Right lobe of liver (tissue), 6 donors: ENCODE data around the gene PLSCR1. TPM values are rescaled to one million over a fixed set of nuclear protein-coding genes. Genes with fewer than 3 reads are reported as not detected.

Source experiments
- ATAC-seq, 4 donors: fragments of 200-7000 bp; cut with Tn5 transposase; one replicate each; pipeline ENCODE4 v1.9.1; 2020; ENCODE audit warnings: mild to moderate bottlenecking in 4 of 4, moderate library complexity in 4 of 4
- DNase-seq, 3 donors: peaks; one replicate each; pipeline ENCODE4 v3.0.0-alpha.2; 2020
- H3K27ac ChIP-seq, 3 donors: fragments of 200-600 bp; one replicate each; pipeline ENCODE4 v1.8.0; 2022
- H3K27me3 ChIP-seq, 2 donors: fragments of 200-600 bp; one replicate each; pipeline ENCODE4 v1.8.0; 2022
- H3K36me3 ChIP-seq, 4 donors: fragments of 200-600 bp; sonication (generic) in 1 of 4; one replicate each; pipeline versions ENCODE4 v1.5.1 to v1.8.0; 2017 to 2022; ENCODE audit warnings: control low read depth in 1 of 4
- H3K4me1 ChIP-seq, 4 donors: fragments of 200-600 bp; sonication (generic) in 1 of 4; one replicate each; pipeline versions ENCODE4 v1.5.1 to v1.8.0; 2017 to 2022; ENCODE audit warnings: control low read depth in 1 of 4
- H3K4me3 ChIP-seq, 3 donors: fragments of 200-600 bp; one replicate each; pipeline ENCODE4 v1.8.0; 2022
- H3K9me3 ChIP-seq, 4 donors: fragments of 200-600 bp; sonication (generic) in 1 of 4; one replicate each; pipeline versions ENCODE4 v1.5.1 to v1.8.0; 2017 to 2022; ENCODE audit warnings: control low read depth in 1 of 4
- POLR2A ChIP-seq: fragments of 450-650 bp; IDR thresholded peaks from one replicate; pipeline ENCODE4 v1.6.1; 2017; ENCODE audit warnings: antibody characterized with exemption, mild to moderate bottlenecking
- WGBS: methylation state at CpG from one replicate; pipeline ENCODE4 v1.1.6; 2018; ENCODE audit warnings: low coverage, low lambda C conversion rate; ENCODE audit not compliant: insufficient coverage; ENCODE audit errors: missing lambda C conversion rate; 5-methylcytosine and 5-hydroxymethylcytosine counted together
- intact Hi-C, 2 donors: fragments of 100-400 bp; cut with DNase I; formaldehyde crosslinking; loops; one replicate each; pipeline versions ENCODE4 v1.11.2 to v1.14.1; 2022
- total RNA-seq, 6 experiments: library from RNA; depleted of rRNA in 2 of 6; stranded (reverse); fragments of >200 nt in 2 of 6; fragmentation: NEBNext Ultra II Directional in 3 of 6; extraction: Animal tissue kit (Norgen Biotek cat#: 25700) in 3 of 6; gene quantifications; one replicate each; pipeline versions ENCODE4 v1.1.0 to v1.2.4, GENCODE V29; 2016 to 2023
- TF ChIP-seq, protein P1 (sequence below), 4 donors: fragments of 200-600 bp in 3 of 4; fragments of 450-650 bp in 1 of 4; IDR thresholded peaks; one replicate each; pipeline versions ENCODE4 v1.5.1 to v1.8.0; 2016 to 2022; ENCODE audit warnings: antibody characterized with exemption in 4 of 4, mild to moderate bottlenecking in 2 of 4
- donor health status: DM: no; HTN: yes; CAD: no.
- donor health status: DM: no; HTN: no; CAD: no.
- donor health status: DM: no; HTN: no; CAD: no.
- donor health status: DM: no; HTN: yes; CAD: no.
- donor health status: DM: no; HTN: yes; CAD: no.

PLSCR1 gene
- total RNA-seq, 6 experiments from 2014 or later, result 15.1 to 83.8 (median 44.9) TPM

GRCh38 chr3:146574173-146574572, 29.8 kb upstream of the PLSCR1 start:
- intact Hi-C loops, result no loop called here
- H3K4me1 ChIP-seq, result no peaks in the 10 kb centered on the region
- no peaks in the 10 kb centered on the region for H3K36me3 ChIP-seq
- no peak overlapping the region for H3K4me3 ChIP-seq
- H3K9me3 ChIP-seq, result no peaks in the 10 kb centered on the region
- H3K27ac ChIP-seq, result no peak overlapping the region
- ATAC-seq (no peak), DNase-seq (no peak)
- WGBS, result 53% methylated on average over 1 of the region's 1 CpG
- no peak for TF ChIP-seq POLR2A
- no peaks in the 10 kb centered on the region for H3K27me3 ChIP-seq

DNA sequence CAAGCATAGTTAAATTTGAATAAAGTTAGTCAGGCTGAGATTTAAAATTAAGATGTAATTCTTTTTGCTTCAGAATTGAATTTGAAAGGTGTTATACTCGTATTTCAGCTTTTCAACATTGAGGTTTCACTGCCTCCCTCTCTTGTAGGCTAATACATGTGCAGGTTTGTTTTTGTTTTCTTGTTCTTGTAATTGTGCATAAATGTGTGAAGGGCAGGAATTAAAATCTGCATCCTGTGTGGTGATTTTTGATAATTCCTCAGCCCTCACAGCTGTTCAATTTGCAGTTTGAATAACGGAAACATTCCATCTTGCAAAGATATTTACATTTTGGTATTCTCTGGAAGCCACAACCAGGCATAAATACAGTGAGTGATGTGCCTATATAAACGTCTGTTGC, 24.9 kb upstream of the PLSCR1 start:
- Histone ChIP-seq H3K9me3 (no peaks in the 10 kb centered on the region), H3K4me1 (no peaks in the 10 kb centered on the region), H3K36me3 (no peaks in the 10 kb centered on the region), H3K27me3 (no peaks in the 10 kb centered on the region), H3K4me3 (no peak overlapping the region), H3K27ac (no peak overlapping the region)
- DNase-seq (no peak), ATAC-seq (no peak)
- intact Hi-C loops, result no loop called here
- 67% methylated on average over 3 of the region's 3 CpGs for WGBS
- TF ChIP-seq, protein P1, sequence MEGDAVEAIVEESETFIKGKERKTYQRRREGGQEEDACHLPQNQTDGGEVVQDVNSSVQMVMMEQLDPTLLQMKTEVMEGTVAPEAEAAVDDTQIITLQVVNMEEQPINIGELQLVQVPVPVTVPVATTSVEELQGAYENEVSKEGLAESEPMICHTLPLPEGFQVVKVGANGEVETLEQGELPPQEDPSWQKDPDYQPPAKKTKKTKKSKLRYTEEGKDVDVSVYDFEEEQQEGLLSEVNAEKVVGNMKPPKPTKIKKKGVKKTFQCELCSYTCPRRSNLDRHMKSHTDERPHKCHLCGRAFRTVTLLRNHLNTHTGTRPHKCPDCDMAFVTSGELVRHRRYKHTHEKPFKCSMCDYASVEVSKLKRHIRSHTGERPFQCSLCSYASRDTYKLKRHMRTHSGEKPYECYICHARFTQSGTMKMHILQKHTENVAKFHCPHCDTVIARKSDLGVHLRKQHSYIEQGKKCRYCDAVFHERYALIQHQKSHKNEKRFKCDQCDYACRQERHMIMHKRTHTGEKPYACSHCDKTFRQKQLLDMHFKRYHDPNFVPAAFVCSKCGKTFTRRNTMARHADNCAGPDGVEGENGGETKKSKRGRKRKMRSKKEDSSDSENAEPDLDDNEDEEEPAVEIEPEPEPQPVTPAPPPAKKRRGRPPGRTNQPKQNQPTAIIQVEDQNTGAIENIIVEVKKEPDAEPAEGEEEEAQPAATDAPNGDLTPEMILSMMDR (IDR thresholded peaks at IDR 0.05), result no peak

DNA sequence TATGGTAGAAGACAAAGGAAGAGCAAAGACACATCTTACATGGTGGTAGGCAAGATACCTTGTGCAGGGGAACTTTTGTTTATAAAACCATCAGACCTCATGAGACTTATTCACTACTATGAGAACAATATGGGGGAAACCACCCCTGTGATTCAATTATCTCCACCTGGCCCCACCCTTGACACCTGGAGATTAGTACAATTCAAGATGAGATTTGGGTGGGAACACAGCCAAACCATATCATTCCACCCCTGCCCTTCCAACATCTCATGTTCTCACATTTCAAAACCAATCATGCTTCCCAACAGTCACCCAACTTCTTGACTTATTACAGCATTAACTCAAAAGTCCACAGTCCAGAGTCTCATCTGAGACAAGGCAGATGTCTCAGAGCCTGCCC, 21.7 kb upstream of the PLSCR1 start:
- intact Hi-C loops, result no loop called here
- no peak overlapping the region for H3K4me3 ChIP-seq
- TF ChIP-seq POLR2A, result no peak
- DNase-seq (no peak), ATAC-seq (no peak)
- H3K4me1 ChIP-seq, result no peaks in the 10 kb centered on the region
- no peaks in the 10 kb centered on the region for H3K36me3 ChIP-seq
- H3K27ac ChIP-seq, result no peak overlapping the region
- no peaks in the 10 kb centered on the region for H3K27me3 ChIP-seq
- no peaks in the 10 kb centered on the region for H3K9me3 ChIP-seq

DNA sequence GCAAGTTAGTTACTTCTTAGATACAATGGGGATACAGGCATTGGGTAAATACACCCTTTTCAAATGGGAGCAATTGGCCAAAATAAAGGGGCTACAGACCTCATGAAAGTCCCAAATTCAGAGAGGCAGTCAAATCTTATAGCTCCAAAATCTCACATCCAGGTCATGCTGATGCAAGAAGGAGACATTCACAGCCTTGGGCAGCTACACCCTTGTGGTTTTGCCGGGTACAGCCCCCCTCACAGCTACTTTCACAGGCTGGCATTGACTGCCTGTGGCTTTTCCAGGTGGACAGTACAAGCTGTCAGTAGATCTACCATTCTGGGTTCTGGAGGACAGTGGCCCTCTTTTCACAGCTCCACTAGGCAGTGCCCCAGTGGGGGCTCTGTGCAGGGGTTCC, 17.5 kb upstream of the PLSCR1 start:
- intact Hi-C loops, result no loop called here
- DNase-seq (no peak), ATAC-seq (no peak)
- no peaks in the 10 kb centered on the region for H3K4me1 ChIP-seq
- H3K27ac ChIP-seq, result no peak overlapping the region
- H3K36me3 ChIP-seq, result no peaks in the 10 kb centered on the region
- WGBS, result 50% methylated on average over 1 of the region's 1 CpG
- TF ChIP-seq, protein P1 (IDR thresholded peaks at IDR 0.05), result no peak
- TF ChIP-seq POLR2A, result no peak
- no peaks in the 10 kb centered on the region for H3K27me3 ChIP-seq
- H3K4me3 ChIP-seq, result no peak overlapping the region
- H3K9me3 ChIP-seq, result no peaks in the 10 kb centered on the region

DNA sequence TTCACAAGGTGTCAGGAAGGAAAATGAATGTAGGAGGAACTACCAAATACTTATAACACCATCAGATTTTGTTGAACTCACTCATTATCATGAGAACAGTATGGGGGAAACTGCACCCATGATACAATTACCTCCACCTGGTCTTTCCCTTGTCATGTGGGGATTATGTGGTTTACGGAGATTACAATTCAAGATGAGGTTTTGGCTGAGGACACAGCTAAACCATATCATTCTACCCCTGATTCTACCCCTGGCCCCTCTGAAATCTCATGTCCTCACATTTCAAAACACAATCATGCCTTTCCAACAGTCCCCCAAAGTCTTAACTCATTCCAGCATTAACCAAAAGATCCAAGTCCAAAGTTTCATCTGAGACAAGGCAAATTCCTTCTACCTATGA, 17.1 kb upstream of the PLSCR1 start:
- DNase-seq (no peak), ATAC-seq (no peak)
- intact Hi-C loops, result no loop called here
- Histone ChIP-seq H3K4me1 (no peaks in the 10 kb centered on the region), H3K27ac (no peak overlapping the region), H3K4me3 (no peak overlapping the region), H3K27me3 (no peaks in the 10 kb centered on the region), H3K9me3 (no peaks in the 10 kb centered on the region), H3K36me3 (no peaks in the 10 kb centered on the region)
- no peak for TF ChIP-seq POLR2A
- TF ChIP-seq, protein P1 (IDR thresholded peaks at IDR 0.05), result no peak
- 100% methylated on average over 1 of the region's 1 CpG for WGBS

DNA sequence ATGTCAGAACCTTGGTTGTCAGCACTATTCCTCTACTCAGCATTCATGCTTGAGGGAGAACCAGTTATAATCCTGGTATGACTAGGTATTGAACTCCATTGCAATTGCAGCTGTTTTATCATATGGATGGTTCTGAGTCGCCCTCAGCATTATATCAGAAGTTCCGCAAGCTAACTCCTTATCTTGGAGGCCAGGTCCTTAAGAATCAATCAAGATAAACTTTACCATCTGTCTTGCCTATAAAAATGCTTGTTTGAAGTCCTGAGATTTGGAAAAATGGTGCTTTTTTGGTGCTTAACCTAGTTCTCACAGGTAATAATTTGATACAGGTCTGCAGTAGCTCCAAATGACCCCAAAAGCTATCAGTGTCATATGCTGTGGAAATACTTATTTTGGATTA, 16.3 kb upstream of the PLSCR1 start:
- H3K4me1 ChIP-seq, result no peaks in the 10 kb centered on the region
- no peak overlapping the region for H3K4me3 ChIP-seq
- DNase-seq (no peak), ATAC-seq (no peak)
- intact Hi-C loops, result no loop called here
- H3K36me3 ChIP-seq, result no peaks in the 10 kb centered on the region
- no peaks in the 10 kb centered on the region for H3K27me3 ChIP-seq
- H3K9me3 ChIP-seq, result no peaks in the 10 kb centered on the region
- no peak for TF ChIP-seq POLR2A
- TF ChIP-seq, protein P1 (IDR thresholded peaks at IDR 0.05), result no peak
- 63% methylated on average over 2 of the region's 2 CpGs for WGBS
- no peak overlapping the region for H3K27ac ChIP-seq
